Heart left ventricle (tissue), 16 donors: Measurements from ENCODE around the gene UBE3B. TPM values are rescaled to one million over a fixed set of nuclear protein-coding genes. Genes with fewer than 3 reads are reported as not detected.

Experiments
- ATAC-seq, 4 donors: fragments of 200-7000 bp; cut with Tn5 transposase; one replicate each; pipeline ENCODE4 v1.9.1; 2020 to 2022; ENCODE audit warnings: moderate library complexity in 4 of 4, mild to moderate bottlenecking in 3 of 4, moderate number of reproducible peaks in 1 of 4
- DNase-seq, 5 donors: peaks; one replicate each; pipeline ENCODE4 v3.0.0-alpha.2; 2020
- H3K27ac ChIP-seq, 12 donors: fragments of 200-600 bp; sonication (generic) in 4 of 12; one replicate each; pipeline versions ENCODE4 v1.5.0 to v1.8.0; 2016 to 2022; ENCODE audit warnings: mild to moderate bottlenecking in 2 of 12
- H3K27me3 ChIP-seq, 9 donors: fragments of 200-600 bp; sonication (generic) in 2 of 9; one replicate each; pipeline versions ENCODE4 v1.5.1 to v1.8.0; 2016 to 2022; ENCODE audit warnings: mild to moderate bottlenecking in 3 of 9
- H3K36me3 ChIP-seq, 9 donors: fragments of 200-600 bp; sonication (generic) in 2 of 9; one replicate each; pipeline versions ENCODE4 v1.5.0 to v1.8.0; 2018 to 2022; ENCODE audit warnings: mild to moderate bottlenecking in 2 of 9
- H3K4me1 ChIP-seq, 12 donors: fragments of 200-600 bp; sonication (generic) in 4 of 12; one replicate each; pipeline versions ENCODE4 v1.5.0 to v1.8.0; 2016 to 2022; ENCODE audit warnings: mild to moderate bottlenecking in 3 of 12
- H3K4me3 ChIP-seq, 12 donors: fragments of 200-600 bp; sonication (generic) in 4 of 12; one replicate each; pipeline versions ENCODE4 v1.5.0 to v1.8.0; 2017 to 2022; ENCODE audit warnings: mild to moderate bottlenecking in 9 of 12, moderate library complexity in 4 of 12
- H3K9me3 ChIP-seq, 12 donors: fragments of 200-600 bp; sonication (generic) in 4 of 12; one replicate each; pipeline versions ENCODE4 v1.5.0 to v1.8.0; 2016 to 2022; ENCODE audit warnings: mild to moderate bottlenecking in 1 of 12
- POLR2A ChIP-seq, 2 donors: fragments of 450-650 bp; IDR thresholded peaks; one replicate each; pipeline ENCODE4 v1.6.1; 2017; ENCODE audit warnings: antibody characterized with exemption in 2 of 2, mild to moderate bottlenecking in 2 of 2, moderate library complexity in 2 of 2
- WGBS, 4 donors: extraction: QIAGEN DNeasy Blood & Tissue Kit in 2 of 4; methylation state at CpG; one replicate each; pipeline versions ENCODE4 v1.1.5 to v1.1.7; 2013 to 2018; 5-methylcytosine and 5-hydroxymethylcytosine counted together
- intact Hi-C, 10 donors: fragments of 100-400 bp; cut with DNase I; formaldehyde crosslinking; loops; one replicate each; pipeline versions ENCODE4 v1.11.1 to v1.14.2; 2022
- polyA plus RNA-seq, 2 donors: library from polyadenylated mRNA; stranded (reverse); fragments of 200-250 nt; gene quantifications; one replicate each; pipeline ENCODE4 v1.2.3, GENCODE V29; 2013
- total RNA-seq, 9 donors: library from RNA; depleted of rRNA in 2 of 9; stranded (reverse); fragments of >200 nt in 2 of 9; fragmentation: NEBNext Ultra II Directional in 3 of 9; extraction: Animal tissue kit (Norgen Biotek cat#: 25700) in 3 of 9; gene quantifications; one replicate each; pipeline versions ENCODE4 v1.1.0 to v1.2.4, GENCODE V29; 2016 to 2023
- TF ChIP-seq, protein P1 (sequence below), 12 donors: fragments of 200-600 bp; sonication (generic) in 4 of 12; IDR thresholded peaks; one replicate each; pipeline versions ENCODE4 v1.5.0 to v1.8.0; 2018 to 2022; ENCODE audit warnings: antibody characterized with exemption in 12 of 12, mild to moderate bottlenecking in 5 of 12
- donor health status: ischemic (EF 13 %, LVEDD 7.1; RV severe dilation, severe dysfunction).
- donor health status: healthy with polysubstance abuse.
- donor health status: DM: no; HTN: yes; CAD: no.
- donor health status: DM: no; HTN: no; CAD: no.
- donor health status: ischemic (EF 25% LVEDD 6.9; RV normal size, moderate dysfunction).
- donor health status: ischemic (EF 25% LVEDD 5.7; RV mildly dilated, moderate dysfunction).
- donor health status: healthy.
- donor health status: DM: yes; HTN: yes; CAD: no.
- donor health status: ischemic (EF 35%, LVEDD 5.7; RV mildly dilated, moderate dysfunction).
- donor health status: nonischemic (EF 11% LVEDD 7.7; RV severe dilation, severe dysfunction).
- donor health status: DM: yes; HTN: yes; CAD: no.
- donor health status: PGD.
- donor health status: ischemic (EF 29% LVEDD 5.4; RV normal size, mild dysfunction).
- donor health status: nonischemic (EF 23%, LVEDD 6.1; RV moderate dilation, normal function).

Gene UBE3B
- total and polyA plus RNA-seq, 11 donors, result 19.1 to 82.7 (median 50.6) TPM

DNA sequence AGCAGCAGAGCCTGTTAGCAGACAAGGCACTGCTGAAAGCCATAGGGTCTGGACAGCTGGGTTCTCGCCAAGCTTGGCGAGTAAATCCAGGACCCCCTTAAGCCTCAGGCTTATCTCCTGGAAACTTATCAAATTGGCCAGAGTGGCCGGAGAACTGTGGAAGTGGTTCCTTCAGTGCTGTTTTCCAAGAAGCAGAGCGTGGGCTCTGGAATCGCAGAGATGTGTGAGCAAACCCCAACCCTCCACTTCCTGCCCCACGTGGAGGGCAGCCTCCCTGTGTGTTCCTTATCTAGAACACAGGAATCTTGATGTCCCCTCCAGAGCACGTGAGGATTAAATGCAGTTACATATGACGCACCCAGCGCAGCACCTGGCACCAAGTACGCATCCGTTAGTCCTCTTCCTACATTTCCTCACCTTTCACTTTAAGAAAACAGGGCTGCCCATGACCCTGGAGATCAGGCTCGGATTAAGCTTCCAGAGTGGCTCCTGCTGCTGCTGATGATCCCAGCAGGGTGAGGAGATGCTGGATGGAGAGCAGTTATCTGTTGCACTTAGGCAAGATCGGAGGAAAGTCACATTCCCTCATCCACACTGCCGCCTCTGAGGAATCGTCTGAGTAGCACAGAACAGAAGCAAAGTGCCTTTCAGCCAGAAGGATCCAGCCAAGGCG lies 60.9 kb downstream of the UBE3B start:
- peak in 1 of 4 donors; percentile 22 for ATAC-seq
- H3K27me3 ChIP-seq, result no peaks in the 10 kb centered on the region
- H3K4me1 ChIP-seq, result peaks cover 0 to 6% (median 0%) of the 10 kb centered on the region in 12 donors
- no peak overlapping the region for H3K4me3 ChIP-seq
- H3K9me3 ChIP-seq, result no peaks in the 10 kb centered on the region
- WGBS, 4 donors, result 46 to 69% (median 56%) methylated on average over 13 to 16 of the region's 16 CpGs
- intact Hi-C loops, result no loop called here
- peak in 1 of 5 donors; percentile 20 for DNase-seq
- H3K27ac ChIP-seq, result no peak overlapping the region
- H3K36me3 ChIP-seq, result peaks cover 0 to 37% (median 31%) of the 10 kb centered on the region in 9 donors
- no peak for TF ChIP-seq POLR2A (IDR thresholded peaks at IDR 0.05)

DNA sequence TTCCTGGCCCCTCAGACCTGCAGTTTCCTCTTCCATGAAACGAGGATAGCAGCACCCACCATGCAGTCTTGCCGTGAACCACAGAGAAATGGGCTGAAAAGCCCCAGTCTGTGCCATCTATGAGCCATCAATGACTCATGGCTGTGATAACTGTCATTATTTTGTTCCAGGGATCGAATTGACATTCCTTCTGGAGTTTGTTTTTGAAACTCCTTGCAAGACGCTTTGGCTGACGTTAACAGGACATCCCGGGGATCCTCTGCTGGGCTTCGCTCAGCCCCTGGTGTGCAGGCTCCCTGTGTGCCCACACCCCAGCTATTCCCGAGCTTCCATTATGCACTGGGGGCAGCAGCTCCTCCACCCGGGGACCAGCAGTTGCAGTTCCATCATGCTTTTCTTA lies 62.1 kb downstream of the UBE3B start:
- WGBS, 4 donors, result 55 to 80% (median 77%) methylated on average over 9 of the region's 9 CpGs
- intact Hi-C loops, result no loop called here
- H3K4me1 ChIP-seq, result peaks cover 0 to 6% (median 0%) of the 10 kb centered on the region in 12 donors
- no peak for TF ChIP-seq POLR2A (IDR thresholded peaks at IDR 0.05)
- TF ChIP-seq, protein P1, sequence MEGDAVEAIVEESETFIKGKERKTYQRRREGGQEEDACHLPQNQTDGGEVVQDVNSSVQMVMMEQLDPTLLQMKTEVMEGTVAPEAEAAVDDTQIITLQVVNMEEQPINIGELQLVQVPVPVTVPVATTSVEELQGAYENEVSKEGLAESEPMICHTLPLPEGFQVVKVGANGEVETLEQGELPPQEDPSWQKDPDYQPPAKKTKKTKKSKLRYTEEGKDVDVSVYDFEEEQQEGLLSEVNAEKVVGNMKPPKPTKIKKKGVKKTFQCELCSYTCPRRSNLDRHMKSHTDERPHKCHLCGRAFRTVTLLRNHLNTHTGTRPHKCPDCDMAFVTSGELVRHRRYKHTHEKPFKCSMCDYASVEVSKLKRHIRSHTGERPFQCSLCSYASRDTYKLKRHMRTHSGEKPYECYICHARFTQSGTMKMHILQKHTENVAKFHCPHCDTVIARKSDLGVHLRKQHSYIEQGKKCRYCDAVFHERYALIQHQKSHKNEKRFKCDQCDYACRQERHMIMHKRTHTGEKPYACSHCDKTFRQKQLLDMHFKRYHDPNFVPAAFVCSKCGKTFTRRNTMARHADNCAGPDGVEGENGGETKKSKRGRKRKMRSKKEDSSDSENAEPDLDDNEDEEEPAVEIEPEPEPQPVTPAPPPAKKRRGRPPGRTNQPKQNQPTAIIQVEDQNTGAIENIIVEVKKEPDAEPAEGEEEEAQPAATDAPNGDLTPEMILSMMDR (IDR thresholded peaks at IDR 0.05), result no peak
- ATAC-seq (no peak), DNase-seq (peak in 1 of 5 donors; percentile 32)
- no peaks in the 10 kb centered on the region for H3K27me3 ChIP-seq
- H3K27ac ChIP-seq, result no peak overlapping the region
- H3K36me3 ChIP-seq, result peaks cover 0 to 26% (median 21%) of the 10 kb centered on the region in 9 donors
- H3K4me3 ChIP-seq, result no peak overlapping the region
- no peaks in the 10 kb centered on the region for H3K9me3 ChIP-seq

DNA sequence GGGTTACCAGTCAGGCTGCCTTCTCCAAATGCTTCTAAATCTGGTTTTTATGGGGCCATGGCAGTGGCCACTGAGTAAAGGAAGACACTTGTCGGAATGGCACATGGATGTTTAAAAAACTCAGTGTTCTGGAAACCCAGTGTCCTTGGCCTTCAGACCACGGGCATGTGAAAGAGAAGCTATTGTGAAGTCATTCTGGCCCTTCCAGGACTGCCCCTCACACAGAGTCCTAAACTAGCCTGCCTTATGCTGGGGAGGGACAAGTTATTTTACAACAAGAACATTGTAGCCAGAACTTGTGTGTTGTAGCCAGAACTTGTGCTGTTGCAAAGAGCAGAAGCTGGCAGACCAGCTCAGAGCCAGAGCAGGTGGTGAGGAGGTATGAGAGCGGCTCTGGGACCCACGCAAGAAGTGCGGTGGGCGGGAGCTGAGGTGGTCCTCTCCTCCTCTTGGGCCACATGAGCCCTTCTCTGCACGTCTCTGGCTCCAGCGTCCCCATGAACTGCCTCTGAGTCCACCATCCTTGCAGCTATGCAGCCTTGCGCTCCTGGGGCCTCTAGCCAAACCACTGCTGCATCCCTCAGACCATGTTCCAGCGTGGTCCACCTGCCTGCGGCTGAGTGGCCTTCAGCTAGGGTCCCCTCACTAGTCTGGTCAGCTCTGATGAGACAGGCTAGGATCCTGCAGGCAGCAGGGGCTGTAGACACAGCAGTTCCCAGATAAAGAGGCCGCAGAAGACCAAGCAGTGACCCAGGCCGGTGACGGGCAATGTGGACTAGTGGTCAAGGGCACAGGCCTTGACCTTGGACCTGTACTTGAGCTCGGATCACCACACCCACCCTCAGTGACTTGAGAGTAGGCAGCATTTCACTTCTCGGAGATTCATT lies 63.3 kb downstream of the UBE3B start:
- H3K36me3 ChIP-seq, result peaks cover 0 to 13% (median 8%) of the 10 kb centered on the region in 9 donors
- ATAC-seq (no peak), DNase-seq (peak in 1 of 5 donors; percentile 14)
- H3K9me3 ChIP-seq, result no peaks in the 10 kb centered on the region
- no peak overlapping the region for H3K4me3 ChIP-seq
- H3K4me1 ChIP-seq, result peaks cover 0 to 13% (median 7%) of the 10 kb centered on the region in 12 donors
- 86 to 93% (median 92%) methylated on average over 15 to 16 of the region's 16 CpGs for WGBS, 4 donors
- H3K27ac ChIP-seq, result no peak overlapping the region
- no peaks in the 10 kb centered on the region for H3K27me3 ChIP-seq
- no peak for TF ChIP-seq POLR2A (IDR thresholded peaks at IDR 0.05)
- TF ChIP-seq, protein P1 (IDR thresholded peaks at IDR 0.05), result no peak
- intact Hi-C loops, result no loop called here

DNA sequence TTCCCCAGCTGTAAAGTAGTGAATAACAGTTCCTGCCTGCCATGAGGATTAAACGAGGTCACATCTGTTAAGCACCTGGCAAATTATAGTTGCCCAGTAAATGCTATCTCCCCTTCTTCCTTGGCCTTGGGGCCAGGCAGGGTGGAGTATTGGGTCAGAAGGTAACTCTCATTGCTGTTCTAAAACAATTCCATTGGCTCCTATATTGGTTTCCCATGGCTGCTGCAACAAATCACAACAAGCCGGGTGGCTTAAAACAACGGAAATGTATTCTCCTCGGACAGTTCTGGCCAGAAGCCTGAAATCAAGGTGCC lies 63.9 kb downstream of the UBE3B start:
- Histone ChIP-seq H3K9me3 (no peaks in the 10 kb centered on the region), H3K27me3 (no peaks in the 10 kb centered on the region), H3K4me3 (no peak overlapping the region), H3K36me3 (peaks cover 0 to 7% (median 3%) of the 10 kb centered on the region in 9 donors), H3K4me1 (peaks cover 0 to 13% (median 7%) of the 10 kb centered on the region in 12 donors), H3K27ac (no peak overlapping the region)
- intact Hi-C loops, result no loop called here
- no peak for ATAC-seq
- DNase-seq, result no peak
- 67 to 78% (median 70%) methylated on average over 4 of the region's 4 CpGs for WGBS, 4 donors
- TF ChIP-seq, protein P1 (IDR thresholded peaks at IDR 0.05), result no peak
- no peak for TF ChIP-seq POLR2A (IDR thresholded peaks at IDR 0.05)
